ENCODE results near the gene LSM14B.

Gene LSM14B

GRCh38 chr20:62155428-62156253 lies 33.4 kb downstream of the LSM14B start:
- H3K4me2 ChIP-seq (ENCODE audit: low read length): no peak overlapping the region
- no peaks in the 10 kb centered on the region for H3K79me2 ChIP-seq (ENCODE audit: insufficient read depth, low read length)
- H3K27me3 ChIP-seq (ENCODE audit: insufficient read depth, low read length): no peaks in the 10 kb centered on the region
- TF ChIP-seq CTCF (IDR thresholded peaks at IDR 0.05; ENCODE audit: low read length) (no peak), EZH2 (IDR thresholded peaks at IDR 0.05; ENCODE audit: borderline replicate concordance, low read length) (no peak)
- peaks cover 3% of the 10 kb centered on the region for H3K4me1 ChIP-seq (ENCODE audit: insufficient read depth, low read length, severe bottlenecking)
- peaks cover 19% of the 10 kb centered on the region; the same call in 1 of the 2 replicates for H3K36me3 ChIP-seq (ENCODE audit: insufficient read depth, low read length)
- H3K9me2 ChIP-seq (ENCODE audit: low read depth, low read length): no peaks in the 10 kb centered on the region
- H3K9ac ChIP-seq (ENCODE audit: low read length): no peak overlapping the region
- no peak overlapping the region for H2AFZ ChIP-seq (ENCODE audit: low read length)
- no peak overlapping the region for H3K27ac ChIP-seq (ENCODE audit: low read depth, low read length, poor library complexity, severe bottlenecking)
- H3K9me3 ChIP-seq (ENCODE audit: low read length): no peaks in the 10 kb centered on the region
- no peak overlapping the region for H3K4me3 ChIP-seq (ENCODE audit: low read depth, low read length, poor library complexity, severe bottlenecking)
- H3F3A ChIP-seq (ENCODE audit: insufficient read depth, low read length): no peaks in the 10 kb centered on the region
- no peaks in the 10 kb centered on the region for H4K20me1 ChIP-seq (ENCODE audit: insufficient read depth, low read length)

- Histone ChIP-seq H3F3A (ENCODE audit: insufficient read depth, low read length) (no peaks in the 10 kb centered on the region), H3K4me3 (ENCODE audit: low read depth, low read length, poor library complexity, severe bottlenecking) (no peak overlapping the region), H4K20me1 (ENCODE audit: insufficient read depth, low read length) (no peaks in the 10 kb centered on the region), H3K36me3 (ENCODE audit: insufficient read depth, low read length) (peaks cover 19% of the 10 kb centered on the region; the same call in 1 of the 2 replicates), H3K4me2 (ENCODE audit: low read length) (no peak overlapping the region), H3K9me3 (ENCODE audit: low read length) (no peaks in the 10 kb centered on the region), H3K9me2 (ENCODE audit: low read depth, low read length) (no peaks in the 10 kb centered on the region), H3K27me3 (ENCODE audit: insufficient read depth, low read length) (no peaks in the 10 kb centered on the region), H3K4me1 (ENCODE audit: insufficient read depth, low read length, severe bottlenecking) (peaks cover 3% of the 10 kb centered on the region), H3K27ac (ENCODE audit: low read depth, low read length, poor library complexity, severe bottlenecking) (no peak overlapping the region), H3K9ac (ENCODE audit: low read length) (no peak overlapping the region), H2AFZ (ENCODE audit: low read length) (no peak overlapping the region), H3K79me2 (ENCODE audit: insufficient read depth, low read length) (no peaks in the 10 kb centered on the region)
- TF ChIP-seq CTCF (IDR thresholded peaks at IDR 0.05; ENCODE audit: low read length): no peak
Observed at GRCh38 chr20:62156254-62156556, 33.9 kb downstream of the LSM14B start.

GRCh38 chr20:62156592-62157386 lies 34.5 kb downstream of the LSM14B start:
- Histone ChIP-seq H3K9me2 (ENCODE audit: low read depth, low read length) (no peaks in the 10 kb centered on the region), H2AFZ (ENCODE audit: low read length) (no peak overlapping the region), H3K9me3 (ENCODE audit: low read length) (no peaks in the 10 kb centered on the region), H3K4me1 (ENCODE audit: insufficient read depth, low read length, severe bottlenecking) (peaks cover 3% of the 10 kb centered on the region), H3F3A (ENCODE audit: insufficient read depth, low read length) (no peaks in the 10 kb centered on the region), H4K20me1 (ENCODE audit: insufficient read depth, low read length) (no peaks in the 10 kb centered on the region), H3K9ac (ENCODE audit: low read length) (no peak overlapping the region), H3K4me2 (ENCODE audit: low read length) (no peak overlapping the region), H3K36me3 (ENCODE audit: insufficient read depth, low read length) (peaks cover 19% of the 10 kb centered on the region; the same call in 1 of the 2 replicates), H3K4me3 (ENCODE audit: low read depth, low read length, poor library complexity, severe bottlenecking) (no peak overlapping the region), H3K27me3 (ENCODE audit: insufficient read depth, low read length) (no peaks in the 10 kb centered on the region), H3K79me2 (ENCODE audit: insufficient read depth, low read length) (no peaks in the 10 kb centered on the region), H3K27ac (ENCODE audit: low read depth, low read length, poor library complexity, severe bottlenecking) (no peak overlapping the region)
- peak; percentile 71 for TF ChIP-seq CTCF (IDR thresholded peaks at IDR 0.05; ENCODE audit: low read length)
- TF ChIP-seq EZH2 (IDR thresholded peaks at IDR 0.05; ENCODE audit: borderline replicate concordance, low read length): no peak

Data from OCI-LY1 (cell line).